GM18870 (cell line): ENCODE results near the gene SPTB.
"Not testable (repeated sequence)": the region's sequence is repeated elsewhere in the genome, so short reads cannot be mapped to it uniquely, and the experiment has no call there.

Experiments
- ATAC-seq: cut with Tn5 transposase; IDR thresholded peaks from one replicate; pipeline ENCODE4 v1.9.1; 2021; ENCODE audit warnings: moderate library complexity; ENCODE audit not compliant: unreplicated experiment

The SPTB gene

DNA sequence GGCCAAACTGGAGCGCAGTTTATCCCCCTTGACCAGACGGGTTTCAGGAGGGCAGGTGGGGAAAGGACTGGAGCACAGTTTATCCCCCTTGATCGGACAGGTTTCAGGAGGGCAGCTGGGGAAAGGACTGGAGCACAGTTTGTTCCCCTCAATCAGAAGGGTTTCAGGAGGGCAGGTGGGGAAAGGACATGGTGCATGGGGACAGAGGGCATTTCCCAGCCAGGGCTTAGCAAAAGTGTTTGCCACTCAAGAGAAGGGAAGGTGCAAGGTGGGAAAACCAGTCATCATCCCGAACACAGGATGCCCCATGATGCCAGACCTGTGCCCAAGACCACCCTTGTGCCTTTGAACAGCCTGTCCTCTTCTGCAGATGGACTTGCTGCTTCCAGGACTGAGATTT, 54.7 kb downstream of the SPTB start:
- ATAC-seq = no peak

DNA sequence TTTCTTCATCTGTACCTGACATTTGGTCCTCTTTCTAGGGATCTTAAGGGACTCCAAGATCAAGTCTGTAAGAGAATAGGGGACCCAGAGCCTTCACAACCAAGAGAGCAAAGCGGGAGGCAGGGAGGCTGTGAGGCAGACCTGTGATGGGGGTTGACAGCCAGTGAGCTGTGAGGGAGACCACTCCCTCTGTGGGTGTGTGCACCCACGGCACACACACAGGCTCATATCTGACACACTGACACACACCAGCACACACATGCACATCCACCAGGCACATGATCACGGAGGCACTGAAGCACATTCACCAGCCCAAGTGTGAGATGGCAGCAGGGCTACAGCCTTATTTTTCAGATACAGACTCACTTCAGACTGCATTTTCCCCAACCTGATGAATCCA, 55.2 kb downstream of the SPTB start:
- ATAC-seq = no peak

DNA sequence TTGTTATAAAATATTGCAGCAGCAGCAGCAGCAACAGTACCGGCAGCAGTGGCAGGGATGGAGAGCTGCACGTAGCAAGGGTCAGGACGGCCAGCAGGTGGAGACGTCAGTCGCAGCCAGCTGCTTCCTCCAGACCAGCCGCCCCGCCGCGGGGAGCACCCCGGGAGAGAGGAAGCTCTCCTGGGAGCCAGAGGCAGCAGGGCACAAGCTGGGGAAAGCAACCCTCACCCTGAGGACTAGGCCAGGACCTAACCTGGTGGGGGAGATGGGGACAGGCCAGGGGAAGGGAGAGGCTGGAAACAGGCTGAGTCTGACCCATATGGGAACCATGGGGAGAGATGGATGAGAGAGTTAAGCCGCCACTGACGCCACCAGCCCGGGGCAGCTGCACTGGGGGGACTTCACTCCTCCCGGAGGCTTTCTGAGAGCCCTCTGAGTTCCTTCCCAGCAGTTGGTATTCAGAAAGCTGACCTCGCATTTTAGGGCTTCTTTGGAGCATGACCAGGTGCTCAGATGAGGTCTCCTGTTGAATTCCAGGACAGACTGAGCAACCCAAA, 56.3 kb downstream of the SPTB start:
- no peak for ATAC-seq

DNA sequence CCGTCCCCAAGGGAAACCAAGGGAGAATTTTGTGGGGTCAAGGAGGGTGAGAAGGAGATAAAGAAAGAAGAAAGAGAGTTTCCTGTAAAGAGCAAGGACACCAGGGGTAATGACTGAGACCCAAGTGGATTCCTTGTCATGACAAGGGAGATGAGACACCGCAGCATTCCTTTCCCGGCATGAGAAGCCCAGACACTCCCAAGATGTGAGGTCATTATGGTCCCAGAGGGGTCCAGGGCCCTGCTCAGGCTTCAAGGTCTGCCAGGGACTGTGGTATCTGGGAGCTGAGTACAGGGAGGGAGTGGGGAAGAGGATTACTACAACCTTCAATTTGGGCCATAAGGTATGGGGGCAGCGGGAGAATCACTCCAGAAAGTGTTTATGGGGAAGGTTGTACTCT, 58.1 kb downstream of the SPTB start:
- ATAC-seq = no peak

DNA sequence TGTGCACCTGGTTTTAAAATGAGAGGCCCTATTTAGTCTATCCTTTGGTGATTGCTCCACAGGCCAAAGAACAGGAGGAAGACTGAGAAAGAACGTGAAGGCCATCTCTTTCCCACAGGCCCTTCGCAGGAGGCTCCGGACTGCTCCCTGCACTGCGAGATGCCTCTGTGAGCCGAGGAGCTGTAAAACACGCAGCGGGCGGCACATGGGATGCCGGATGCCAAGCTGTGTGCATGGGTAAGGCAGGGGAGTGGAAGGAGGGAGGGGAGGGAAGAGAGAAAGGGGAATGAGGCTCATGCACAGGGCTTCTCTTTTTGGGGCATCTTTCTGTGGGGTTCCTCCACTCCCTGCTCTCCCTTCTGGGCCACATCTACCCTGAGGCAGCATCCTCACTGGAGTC, 61.6 kb downstream of the SPTB start:
- ATAC-seq = no peak

DNA sequence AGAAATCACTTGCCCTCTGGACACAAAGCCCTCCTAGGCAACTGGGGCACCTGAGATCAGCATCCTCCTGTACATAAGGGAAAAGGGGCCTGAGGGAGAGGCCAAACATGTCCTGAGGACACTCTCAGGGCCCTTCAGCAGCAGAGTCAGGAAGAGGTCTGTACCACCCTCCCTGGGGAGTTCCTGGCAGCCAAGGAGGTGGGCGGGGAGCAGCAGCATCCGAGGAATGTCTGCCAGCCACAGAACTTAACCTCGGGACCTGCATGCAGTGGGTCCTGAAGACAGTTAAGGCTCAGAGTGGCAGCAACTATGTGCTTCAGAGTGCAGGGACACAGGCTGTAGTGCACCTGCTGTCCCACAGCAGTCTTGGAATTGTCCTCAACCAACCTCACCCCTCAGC, 62.1 kb downstream of the SPTB start:
- ATAC-seq = no peak

DNA sequence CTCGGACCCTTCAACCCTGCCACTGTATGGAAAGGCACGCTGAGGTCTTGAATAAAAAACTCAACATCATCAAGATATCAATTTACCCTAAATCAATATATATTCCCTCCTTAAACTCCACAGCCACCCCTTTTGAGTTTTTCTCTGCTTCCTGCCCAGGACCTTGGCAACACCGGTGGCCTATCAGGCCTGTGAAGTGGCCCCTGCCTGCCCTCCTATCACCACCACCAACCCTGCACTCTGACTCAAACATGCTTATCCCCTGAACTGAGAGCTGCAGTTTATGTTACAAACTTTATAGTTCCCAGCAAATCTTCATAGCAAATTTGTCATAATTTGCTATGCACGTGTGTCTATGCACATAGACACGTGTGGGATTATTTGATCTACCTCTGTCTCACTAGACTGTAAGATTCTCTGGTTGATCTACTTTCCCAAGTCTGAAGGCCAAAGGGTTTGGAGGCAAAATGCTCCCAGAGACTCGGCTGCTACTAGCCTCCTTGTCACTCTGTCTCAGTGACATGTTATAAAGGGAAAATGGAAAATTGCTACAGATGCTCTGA, 63.4 kb downstream of the SPTB start:
- no peak for ATAC-seq

DNA sequence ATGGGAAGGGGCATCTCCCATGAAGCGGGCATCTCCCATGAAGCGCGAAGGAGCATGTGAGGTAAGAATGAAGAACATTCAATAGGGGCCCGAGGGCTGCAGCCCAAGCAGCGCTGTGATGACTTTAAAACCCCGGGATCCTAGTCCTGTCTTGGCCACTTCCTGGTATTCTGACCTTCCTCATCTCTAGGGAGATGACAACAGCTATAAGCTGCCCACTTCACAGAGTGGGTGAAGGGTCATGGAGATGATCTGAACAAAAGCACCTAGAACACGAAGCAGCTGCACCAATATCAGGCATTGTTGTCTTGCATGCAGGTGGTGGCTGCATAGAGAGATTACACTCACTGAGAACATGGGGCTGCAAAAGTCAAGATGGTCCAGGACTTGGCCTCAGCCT, 64.5 kb downstream of the SPTB start:
- no peak for ATAC-seq

DNA sequence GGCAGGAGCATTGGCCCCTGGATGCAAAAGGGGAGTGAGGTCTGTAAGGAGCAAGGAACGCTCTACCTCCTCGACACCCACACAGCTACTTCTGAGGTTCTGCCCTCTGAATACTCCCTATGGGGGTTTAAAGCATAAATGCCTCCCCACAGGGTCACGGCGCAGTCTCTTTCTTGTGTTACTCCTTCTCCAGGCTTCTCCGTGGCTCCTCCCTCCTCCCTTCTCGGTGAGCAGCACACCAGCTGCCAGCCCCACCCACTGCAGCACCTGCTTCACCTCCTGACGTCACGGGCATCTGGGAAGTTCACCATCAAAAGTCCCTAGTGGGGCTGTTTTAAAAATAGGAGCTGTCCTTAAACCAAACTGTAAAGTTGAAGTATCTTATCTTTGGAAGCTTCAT, 67.3 kb downstream of the SPTB start:
- no peak for ATAC-seq

DNA sequence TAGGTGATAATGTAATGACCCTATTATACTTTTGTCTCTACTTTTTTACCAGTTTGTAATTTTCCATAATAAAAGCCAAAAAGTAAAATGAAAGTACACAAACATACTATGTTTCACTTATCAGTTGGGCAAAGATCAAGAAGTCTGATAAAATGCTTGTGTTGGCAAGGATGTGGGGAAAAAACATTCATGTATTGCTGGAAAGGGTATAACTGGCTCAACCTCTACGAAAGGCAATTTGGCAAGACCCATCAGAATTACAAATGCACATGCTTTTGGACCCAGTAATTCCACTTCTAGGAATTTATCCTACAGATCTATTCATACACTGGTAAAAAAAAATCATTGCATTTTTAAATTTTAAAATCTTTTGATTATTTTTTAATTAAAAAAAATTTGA, 68.0 kb downstream of the SPTB start:
- ATAC-seq = no peak

DNA sequence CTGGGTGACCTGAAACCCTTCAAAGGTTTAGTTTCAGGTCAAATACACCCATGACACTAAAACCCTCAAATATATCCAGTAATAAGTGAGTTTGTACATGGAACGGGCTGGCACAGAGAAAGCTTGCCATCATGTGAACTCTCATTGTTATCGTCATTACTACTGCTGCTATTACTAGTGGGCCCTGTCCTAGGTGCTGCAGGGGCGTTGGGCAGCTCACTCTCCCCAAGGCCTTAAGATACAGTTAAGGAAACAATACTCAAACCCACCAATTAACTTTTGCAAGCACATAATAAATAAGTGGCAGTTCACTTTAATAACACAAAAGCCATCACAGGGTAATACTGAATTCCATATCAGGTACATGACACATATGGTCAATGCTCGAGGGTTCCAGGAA, 71.3 kb downstream of the SPTB start:
- ATAC-seq = no peak

DNA sequence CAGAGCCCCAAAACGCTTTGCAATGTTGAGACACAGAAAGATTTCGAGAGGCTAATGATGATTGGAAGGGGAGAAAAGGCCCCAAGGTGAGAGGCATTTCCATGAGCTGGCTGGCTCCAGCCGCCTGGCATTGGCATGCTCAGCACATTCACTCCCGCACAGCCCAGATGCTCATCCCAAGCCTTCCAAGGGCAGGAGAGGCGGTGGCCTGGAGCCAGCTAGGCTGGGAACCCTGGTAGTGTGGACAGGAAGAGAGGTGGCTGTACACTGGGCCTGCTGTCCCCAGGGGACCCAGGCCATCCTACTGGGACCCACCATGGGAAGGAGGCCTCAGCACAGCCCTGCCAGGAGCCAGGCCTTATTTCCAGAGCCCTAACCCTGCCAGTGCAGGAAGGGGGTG, 72.2 kb downstream of the SPTB start:
- no peak for ATAC-seq

DNA sequence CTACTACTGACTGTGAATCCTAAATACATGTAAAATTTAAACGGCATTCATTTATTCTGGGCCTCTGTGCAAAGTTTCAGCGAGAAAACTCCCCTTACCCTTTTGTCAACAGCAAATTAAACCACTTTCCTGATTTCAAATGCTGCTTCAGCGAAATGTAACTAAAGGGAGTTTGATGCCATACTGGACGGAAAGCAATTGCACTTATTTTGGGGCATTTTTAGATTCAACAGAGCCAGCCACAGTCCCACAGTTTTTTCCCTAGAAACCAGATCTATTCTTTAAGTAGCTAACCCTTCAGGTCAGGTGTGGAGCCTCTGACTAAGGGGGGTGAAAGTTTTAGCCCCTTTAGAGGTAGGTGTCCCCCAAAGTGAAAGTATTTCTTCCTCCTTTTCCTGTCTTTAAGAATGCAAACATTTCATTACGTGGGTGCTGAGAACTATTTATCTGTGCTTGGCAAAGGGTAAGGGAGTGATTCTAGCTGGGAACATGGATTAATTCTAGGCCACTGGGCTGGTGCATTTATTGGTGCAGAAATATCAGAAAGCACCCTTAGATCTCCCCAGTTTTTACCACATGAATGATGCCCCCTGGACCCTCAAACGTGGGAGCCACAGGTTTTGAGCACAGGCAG, 72.7 kb downstream of the SPTB start:
- no peak for ATAC-seq

DNA sequence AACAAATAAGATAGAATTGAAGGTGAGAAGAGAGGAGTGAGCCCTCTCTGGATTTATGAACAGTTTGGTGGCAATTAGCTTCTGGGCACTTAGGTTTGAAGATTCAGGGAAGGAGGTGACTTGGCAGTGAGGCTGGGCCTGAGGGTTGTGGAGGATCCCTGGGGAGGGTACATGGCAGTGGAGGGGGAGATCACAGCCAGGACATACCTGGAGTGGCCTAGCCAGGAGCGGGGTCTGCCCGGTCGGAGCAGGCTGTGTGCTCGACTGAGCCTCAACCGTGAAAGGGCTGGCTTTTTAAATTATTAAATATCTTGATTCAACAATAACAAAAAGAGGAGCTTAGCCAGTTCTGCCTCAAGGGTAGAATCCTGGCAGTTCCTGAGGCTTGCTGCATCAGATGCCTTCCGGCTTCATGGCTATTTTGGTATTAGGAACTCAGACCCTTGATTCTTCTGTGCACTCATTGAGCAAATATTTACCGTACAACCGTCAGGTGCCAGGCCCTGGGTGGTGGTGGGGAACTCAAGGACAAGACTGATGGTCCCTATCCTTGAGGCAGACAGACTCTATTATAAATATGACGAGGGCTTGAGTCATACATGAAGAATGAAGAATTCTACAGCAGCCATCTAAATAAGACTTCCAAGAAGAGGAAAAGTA, 73.4 kb downstream of the SPTB start:
- no peak for ATAC-seq

DNA sequence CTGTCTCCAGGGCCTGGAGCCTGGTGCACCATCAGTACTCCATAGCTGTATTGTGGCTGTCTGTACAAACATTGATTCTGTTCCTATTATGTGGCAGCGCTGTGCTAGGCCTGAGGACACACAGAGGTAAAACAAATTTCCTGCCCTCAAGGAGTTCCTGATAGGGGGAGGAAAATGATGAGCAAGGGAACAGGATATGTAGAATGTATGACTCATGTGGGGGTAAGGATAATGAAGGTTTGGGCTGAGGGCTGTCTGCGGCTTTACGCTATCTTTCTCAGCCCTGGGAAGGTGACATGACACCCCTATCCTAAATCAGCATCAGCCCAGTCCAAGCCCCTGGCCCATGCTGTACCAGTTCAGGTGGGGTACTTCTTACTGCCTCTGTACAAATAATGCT, 74.1 kb downstream of the SPTB start:
- ATAC-seq = not testable (repeated sequence)

DNA sequence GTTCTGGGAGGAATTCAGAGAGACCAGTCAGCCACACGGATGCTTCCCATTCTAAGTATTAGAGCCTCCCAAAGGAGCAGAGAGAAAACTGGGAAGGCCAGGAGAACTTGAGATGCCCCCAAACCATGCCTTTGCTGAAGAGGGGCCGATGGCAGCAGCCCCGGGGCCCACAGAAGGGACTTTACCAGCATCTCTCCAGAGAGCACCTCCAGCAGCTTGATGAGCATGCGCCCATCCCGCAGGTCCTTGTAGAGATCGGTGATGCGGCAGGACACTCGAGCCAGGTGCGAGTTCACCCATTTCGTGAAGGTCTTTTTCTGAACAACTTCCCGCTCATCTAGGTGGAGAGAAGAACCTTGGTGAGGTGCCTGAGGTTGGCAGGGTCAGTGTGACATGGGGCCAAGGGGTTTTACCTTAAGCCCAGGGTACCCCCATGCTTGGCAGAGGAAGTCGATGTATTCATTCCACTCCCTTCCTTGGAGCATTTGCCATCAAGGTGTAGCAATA, 74.9 kb downstream of the SPTB start:
- ATAC-seq = no peak

DNA sequence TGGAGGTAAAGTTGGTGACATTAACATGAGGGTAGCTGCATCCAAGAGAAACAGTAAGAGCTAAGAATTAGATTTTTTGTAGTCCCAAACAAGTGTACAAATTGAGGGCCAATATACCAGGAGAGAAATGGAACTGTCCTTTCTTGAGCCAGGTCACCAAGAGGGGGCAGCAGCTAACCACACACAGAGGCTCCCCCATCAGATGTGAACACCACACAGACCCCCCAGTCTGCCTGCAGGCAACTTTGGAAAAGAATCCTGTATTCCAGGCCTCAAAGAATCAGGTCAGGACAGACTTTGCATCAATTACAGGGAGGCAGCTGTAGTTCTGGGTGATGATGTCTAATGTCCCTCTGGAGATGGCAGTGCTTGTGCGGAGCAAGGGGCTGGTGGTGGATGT, 77.9 kb downstream of the SPTB start:
- ATAC-seq = no peak

DNA sequence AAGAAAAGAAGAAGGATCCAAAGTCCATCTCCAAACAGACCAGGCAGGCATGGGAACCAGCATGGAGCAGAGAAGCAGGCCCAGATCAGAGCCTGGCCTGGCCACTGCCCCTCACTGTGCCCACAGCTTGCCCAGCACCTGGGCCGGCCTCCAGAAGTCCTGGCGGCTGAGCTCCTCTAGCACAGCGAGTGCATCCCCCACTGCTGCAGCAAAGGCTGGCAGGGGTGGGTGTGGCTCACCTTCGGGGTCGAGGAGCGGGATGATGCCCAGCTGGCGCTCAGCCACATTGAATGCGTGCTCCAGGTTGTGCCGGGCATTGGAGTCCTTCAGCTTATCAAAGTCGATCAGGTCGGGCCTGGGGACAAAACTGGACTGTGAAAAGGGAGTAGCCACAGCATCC, 78.7 kb downstream of the SPTB start:
- no peak for ATAC-seq

DNA sequence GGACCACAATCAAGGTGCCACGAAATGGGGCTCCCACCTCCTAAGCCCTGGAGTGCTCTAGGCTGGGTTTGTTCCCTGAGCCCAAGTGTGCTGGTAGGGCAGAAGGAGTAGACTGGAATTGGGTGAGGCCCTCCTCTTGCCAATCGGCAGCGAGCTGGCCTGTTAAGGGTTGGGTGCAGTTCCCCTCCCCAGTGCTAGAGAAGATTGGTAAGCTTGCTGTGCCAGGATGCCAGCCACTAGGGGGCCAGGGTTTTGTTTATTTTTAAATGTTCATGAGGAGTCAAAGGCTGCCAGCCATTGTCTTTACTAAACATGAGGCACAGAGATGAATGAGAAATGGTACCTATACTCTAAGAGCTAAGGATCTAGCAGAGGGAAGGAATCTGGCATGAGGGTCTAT, 79.7 kb downstream of the SPTB start:
- no peak for ATAC-seq

DNA sequence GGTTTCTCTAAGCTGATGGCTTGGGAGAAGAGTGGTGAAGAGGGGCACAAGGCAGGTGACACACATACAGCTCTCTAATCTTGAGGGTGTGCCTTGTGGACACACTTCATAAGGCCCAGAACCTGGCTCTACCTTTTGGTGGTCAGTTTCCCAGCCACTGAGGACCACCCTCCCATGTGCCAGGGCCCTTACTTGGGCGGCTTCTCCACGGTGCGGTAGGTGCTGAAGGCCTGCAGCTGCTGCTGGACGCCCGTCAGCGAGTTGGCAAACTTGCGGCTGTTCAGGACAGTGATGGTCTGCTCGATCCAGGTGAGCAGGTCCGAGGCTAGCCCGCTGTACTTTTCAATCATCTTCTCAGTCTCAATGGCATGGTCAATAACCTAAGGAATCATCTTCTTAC, 80.2 kb downstream of the SPTB start:
- no peak for ATAC-seq

DNA sequence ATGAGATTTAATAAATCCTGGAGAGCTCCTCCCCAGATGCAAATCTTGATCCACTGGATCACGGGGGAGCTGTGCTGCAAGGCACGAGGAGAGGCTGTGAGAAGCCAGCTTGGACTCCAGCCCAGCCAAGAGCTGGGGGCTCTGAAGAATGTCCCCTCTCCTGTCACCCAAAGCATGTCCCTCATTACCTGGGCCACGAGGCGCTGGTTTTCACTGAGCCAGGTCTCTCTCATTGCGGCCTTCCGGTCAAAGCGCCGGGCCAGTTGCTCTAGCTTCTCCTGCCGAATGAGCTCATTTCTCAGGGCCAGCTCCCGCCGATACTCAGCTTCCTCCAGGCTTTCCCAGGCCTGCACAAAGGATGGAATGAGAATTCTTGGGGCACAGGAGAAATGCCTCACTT, 83.3 kb downstream of the SPTB start:
- no peak for ATAC-seq

DNA sequence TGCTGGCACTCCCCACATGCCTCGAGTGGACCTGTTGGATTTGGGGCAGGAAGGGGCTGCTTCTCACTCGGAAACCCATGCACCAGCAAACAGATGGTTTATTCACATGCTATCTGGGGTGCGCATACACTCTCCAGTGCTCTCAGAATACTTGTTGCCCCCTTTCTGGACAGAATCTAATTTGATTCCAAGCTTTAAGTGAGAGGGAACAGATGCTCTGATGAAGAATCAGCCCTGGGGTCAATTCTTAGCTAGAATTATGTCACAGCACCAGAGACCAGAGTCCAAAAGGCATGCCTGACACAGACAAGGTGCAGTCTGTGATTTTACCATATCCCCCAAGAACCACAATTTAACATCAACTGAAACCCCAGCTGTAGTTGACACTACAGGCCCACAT, 83.8 kb downstream of the SPTB start:
- ATAC-seq = no peak
